D721Med (cell line): ENCODE measurements around the gene RC3H1.
"Not testable (repeated sequence)": the region's sequence is repeated elsewhere in the genome, so short reads cannot be mapped to it uniquely, and the experiment has no call there.

Source experiments
- DNase-seq: peaks from one replicate; pipeline ENCODE4 v3.0.0; 2011; ENCODE audit warnings: low spot score; ENCODE audit not compliant: insufficient read length
- FAIRE-seq: peaks from 2 replicates; lab custom pipeline; 2011; peaks lifted over from hg19 to GRCh38; lab: Jason Lieb, UNC
- TF ChIP-seq, protein P1 (sequence below): IDR thresholded peaks from 2 replicates; pipeline ENCODE4 v1.5.1; 2012; ENCODE audit warnings: mild to moderate bottlenecking, control low read depth; ENCODE audit not compliant: insufficient read depth; ENCODE audit errors: missing control alignments

RC3H1 gene, protein sequence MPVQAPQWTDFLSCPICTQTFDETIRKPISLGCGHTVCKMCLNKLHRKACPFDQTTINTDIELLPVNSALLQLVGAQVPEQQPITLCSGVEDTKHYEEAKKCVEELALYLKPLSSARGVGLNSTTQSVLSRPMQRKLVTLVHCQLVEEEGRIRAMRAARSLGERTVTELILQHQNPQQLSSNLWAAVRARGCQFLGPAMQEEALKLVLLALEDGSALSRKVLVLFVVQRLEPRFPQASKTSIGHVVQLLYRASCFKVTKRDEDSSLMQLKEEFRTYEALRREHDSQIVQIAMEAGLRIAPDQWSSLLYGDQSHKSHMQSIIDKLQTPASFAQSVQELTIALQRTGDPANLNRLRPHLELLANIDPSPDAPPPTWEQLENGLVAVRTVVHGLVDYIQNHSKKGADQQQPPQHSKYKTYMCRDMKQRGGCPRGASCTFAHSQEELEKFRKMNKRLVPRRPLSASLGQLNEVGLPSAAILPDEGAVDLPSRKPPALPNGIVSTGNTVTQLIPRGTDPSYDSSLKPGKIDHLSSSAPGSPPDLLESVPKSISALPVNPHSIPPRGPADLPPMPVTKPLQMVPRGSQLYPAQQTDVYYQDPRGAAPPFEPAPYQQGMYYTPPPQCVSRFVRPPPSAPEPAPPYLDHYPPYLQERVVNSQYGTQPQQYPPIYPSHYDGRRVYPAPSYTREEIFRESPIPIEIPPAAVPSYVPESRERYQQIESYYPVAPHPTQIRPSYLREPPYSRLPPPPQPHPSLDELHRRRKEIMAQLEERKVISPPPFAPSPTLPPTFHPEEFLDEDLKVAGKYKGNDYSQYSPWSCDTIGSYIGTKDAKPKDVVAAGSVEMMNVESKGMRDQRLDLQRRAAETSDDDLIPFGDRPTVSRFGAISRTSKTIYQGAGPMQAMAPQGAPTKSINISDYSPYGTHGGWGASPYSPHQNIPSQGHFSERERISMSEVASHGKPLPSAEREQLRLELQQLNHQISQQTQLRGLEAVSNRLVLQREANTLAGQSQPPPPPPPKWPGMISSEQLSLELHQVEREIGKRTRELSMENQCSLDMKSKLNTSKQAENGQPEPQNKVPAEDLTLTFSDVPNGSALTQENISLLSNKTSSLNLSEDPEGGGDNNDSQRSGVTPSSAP

DNA sequence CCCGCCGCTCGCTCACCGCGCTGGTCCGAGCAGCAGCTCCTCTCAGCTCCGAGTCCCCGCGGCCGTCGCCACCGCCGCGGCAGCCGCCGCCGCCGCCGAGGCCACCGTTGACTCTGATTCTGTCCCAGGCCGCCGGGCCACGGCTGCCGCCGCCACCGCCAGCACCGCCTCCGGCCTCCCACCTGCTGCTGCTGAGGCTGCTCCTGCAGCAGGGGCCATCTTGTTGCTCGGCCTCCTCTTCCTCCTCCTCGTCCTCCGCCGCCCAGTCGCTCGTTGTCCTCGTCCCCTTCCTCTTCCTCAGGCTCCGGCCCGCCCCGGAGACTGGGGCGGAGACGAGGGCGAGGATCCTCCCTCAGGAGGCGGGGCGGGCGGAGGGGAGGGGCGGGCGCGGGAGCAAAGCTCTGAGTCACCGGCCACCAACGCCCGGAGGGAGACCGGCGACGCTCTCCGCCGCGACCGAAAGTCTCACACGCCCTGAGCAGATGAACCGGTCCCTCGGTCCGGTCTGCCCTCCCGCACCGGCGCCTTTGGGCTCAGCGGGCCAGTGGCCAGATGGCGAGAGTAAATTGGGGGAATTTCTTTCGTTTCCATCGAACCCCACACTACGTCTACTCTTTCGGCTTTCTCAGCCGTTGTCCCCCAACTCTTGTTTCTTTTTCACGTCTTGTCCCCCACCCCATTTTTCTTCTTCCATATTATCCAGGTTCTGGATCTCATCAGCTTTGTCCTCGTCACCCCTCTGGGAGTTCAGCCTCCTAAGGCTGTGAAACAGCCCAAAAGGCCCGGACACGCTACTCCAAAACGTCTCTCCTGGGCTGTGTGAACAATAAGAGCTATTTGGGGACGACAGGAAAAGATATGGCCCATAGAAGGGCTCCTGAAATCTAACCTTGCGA is at the start of gene RC3H1:
Gene RC3H1, minus strand, starts transcription at position 278 of the 896 bp plus-strand sequence. CDS start 29,372 bp downstream, outside the sequence.
- TF ChIP-seq, protein P1, sequence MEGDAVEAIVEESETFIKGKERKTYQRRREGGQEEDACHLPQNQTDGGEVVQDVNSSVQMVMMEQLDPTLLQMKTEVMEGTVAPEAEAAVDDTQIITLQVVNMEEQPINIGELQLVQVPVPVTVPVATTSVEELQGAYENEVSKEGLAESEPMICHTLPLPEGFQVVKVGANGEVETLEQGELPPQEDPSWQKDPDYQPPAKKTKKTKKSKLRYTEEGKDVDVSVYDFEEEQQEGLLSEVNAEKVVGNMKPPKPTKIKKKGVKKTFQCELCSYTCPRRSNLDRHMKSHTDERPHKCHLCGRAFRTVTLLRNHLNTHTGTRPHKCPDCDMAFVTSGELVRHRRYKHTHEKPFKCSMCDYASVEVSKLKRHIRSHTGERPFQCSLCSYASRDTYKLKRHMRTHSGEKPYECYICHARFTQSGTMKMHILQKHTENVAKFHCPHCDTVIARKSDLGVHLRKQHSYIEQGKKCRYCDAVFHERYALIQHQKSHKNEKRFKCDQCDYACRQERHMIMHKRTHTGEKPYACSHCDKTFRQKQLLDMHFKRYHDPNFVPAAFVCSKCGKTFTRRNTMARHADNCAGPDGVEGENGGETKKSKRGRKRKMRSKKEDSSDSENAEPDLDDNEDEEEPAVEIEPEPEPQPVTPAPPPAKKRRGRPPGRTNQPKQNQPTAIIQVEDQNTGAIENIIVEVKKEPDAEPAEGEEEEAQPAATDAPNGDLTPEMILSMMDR, result no peak
- DNase-seq, result peak; percentile 52
- no peak for FAIRE-seq

DNA sequence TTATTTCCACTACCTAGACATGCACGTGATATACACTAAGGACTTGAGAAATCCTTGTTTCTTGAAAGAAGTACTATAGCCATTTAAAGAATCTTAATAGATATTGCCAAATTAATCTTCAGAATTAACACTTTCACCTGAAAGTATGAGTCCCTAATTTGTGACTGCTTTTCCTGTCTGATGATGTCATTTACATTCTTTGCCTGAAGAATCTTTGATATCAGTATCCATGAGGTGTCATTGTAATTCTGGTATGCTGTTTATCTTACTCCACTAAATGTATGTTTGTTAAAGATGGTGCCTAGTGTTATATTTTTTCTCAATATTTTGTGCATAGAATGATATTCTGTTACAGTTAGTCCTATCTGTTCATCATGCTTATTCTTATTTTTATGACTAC is 48.5 kb upstream of the RC3H1 start:
- TF ChIP-seq, protein P1, result no peak
- DNase-seq (no peak), FAIRE-seq (no peak)

DNA sequence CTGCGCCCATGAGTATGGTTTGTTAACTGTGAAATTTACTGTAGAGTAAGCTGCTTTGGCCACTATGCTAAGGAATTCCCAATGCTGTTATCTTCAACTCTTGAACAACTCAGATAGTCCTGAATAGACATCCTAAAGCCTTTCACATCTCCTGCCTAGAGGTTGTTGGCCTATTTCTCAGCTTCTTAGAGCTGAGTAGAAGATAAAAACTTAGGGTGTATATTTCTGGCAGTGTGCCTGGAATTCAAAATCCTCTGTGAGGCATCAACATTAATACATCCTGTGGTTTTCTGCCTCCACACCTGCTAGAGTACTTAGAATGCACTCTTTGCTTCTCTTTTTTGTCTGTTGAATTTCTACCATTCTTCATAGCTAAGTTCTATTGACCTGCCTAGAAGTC is 45.8 kb upstream of the RC3H1 start:
- peak; percentile 64 for FAIRE-seq
- TF ChIP-seq, protein P1, result no peak
- DNase-seq, result no peak

DNA sequence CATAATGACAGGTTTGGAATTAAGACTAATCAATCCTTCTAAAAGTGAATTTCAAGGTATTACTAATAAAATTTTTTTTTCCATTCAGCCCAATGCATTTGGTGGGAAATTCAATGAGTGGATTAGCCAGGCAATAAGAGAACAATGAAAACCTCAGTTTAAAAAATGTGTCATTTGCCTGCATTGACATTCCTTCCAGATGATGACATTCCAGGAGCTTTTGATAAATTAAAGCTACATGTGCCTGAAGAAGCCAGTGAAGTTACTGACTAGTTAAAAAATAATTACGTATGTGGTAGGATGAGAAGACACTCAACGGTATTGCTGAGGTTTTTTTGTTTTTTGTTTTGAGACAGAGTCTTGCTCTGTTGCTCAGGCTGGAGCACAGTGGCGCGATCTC is 37.9 kb upstream of the RC3H1 start:
- TF ChIP-seq, protein P1, result no peak
- DNase-seq (no peak), FAIRE-seq (peak; percentile 25)

DNA sequence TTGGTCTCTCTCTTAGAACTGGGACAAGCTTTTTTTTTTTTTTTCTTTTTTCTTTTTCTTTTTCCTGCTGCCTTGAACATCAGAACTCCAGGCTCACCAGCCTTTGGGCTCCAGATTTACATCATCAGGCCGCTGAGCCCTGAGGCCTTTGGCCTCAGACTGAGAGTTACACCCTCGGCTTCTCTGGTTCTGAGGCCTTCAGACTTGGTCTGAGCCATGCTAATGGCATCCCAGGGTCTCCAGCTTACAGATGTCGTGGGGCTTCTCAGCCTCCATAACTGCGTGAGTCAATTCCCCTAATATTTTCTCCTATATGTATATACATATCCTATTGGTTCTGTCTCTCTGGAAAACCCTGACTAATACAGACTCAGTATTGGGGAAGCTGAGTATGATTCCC is 36.5 kb upstream of the RC3H1 start:
- DNase-seq (no peak), FAIRE-seq (no peak)
- TF ChIP-seq, protein P1, result no peak

DNA sequence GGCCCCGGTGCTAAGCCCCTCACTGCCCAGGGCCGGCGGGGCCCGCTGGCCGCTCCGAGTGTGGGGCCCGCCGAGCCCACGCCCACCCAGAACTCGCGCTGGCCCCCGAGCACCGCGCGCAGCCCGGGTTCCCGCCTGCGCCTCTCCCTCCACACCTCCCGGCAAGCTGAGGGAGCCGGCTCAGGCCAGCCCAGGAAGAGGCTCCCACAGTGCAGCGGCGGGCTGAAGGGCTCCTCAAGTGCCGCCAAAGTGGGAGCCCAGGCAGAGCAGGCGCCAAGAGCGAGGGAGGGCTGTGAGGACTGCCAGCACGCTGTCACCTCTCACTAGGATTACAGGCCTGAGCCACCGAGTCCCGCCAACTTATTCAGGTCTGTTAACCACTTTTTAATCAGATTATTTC is 34.5 kb upstream of the RC3H1 start:
- FAIRE-seq, DNase-seq: not testable (repeated sequence)

DNA sequence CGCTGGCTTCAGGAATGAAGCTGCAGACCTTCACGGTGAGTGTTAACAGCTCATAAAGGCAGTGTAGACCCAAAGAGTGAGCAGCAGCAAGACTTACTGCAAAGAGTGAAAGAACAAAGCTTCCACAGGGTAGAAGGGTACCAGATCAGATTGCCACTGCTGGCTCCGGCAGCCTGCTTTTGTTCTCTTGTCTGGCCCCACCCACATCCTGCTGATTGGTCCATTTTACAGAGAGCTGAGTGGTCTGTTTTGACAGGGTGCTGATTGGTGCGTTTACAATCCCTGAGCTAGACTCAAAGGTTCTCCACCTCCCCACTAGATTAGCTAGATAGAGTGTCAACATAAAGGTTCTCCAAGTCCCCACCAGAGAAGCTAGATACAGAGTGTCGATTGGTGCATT is 33.6 kb upstream of the RC3H1 start:
- not testable (repeated sequence) for FAIRE-seq, DNase-seq
